IPS-NIHi11 (cell line): ENCODE measurements around the gene SLC27A4.

ENCODE experiments used
- DNase-seq: peaks from one replicate; pipeline ENCODE4 v3.0.0; 2012; ENCODE audit warnings: mixed read lengths, low spot score

The SLC27A4 gene

DNA sequence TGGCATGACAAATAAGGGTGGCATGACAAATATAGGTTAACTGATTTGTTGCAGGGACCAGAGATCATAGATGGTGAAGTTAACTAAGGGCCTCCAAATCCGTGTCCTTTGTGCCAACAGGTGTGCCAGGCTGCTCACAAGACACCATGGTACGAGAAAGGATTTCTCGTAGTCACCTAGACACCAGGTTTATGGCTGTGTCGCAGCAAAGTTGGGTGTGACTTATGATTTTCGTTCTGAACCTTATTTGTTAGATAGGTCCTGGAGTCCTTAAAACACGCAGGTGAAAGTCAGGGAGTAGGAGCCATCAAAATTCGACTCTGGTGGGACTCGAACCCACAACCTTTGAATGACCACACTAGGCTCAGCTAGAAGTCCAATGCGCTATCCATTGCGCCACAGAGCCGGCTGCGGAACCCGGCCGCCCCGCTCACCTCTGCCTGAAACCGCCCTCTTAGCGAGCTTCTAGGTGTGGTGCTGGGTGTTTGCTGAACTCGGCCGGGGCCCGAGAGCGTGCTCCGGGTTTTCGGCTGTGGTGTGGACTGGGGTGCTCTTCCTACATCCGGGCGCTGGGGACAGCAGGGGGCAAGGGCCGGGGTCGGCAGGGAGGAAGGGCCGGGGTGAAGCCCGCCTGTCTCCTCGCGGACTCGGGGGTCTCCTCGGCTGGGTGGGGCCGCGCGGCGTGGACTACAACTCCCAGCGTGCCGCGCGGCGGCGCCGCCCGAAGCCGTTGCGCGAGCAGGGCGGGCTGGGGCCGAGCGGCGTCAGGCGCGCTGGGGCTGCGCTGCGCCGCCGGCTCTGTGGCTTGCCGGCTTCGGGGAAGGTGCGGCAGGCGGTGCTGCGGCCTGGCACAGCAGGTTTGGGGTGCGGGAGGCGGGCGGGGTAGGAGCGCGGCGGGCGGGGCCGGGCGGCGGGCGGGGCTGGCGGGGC is at the start of gene SLC27A4:
TSS of gene SLC27A4 (plus strand) at position 767 of the 930 bp plus-strand sequence. CDS start 2,606 bp downstream, outside the sequence.
- peak; percentile 95 for DNase-seq

GRCh38 chr9:128292009-128292408 is 48.3 kb upstream of the SLC27A4 start:
- no peak for DNase-seq

DNA sequence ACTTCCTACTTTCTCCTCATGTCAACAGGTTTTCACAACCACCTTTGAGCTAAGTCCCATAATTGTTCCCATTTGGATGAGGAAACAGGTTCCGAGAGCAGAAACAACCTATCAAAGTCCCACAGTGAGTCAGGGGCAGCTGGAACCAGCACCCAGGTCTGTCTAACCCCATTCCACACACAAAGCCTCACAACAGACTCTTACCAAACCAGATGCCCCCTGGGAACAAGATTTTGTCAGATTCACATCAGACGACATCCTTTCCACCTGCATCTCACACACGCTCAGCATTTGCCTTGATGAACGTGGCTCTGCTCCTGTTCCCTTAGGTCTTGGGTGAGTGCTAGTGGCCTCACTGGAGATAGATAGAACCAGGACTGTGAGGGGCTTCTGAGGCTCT is 47.2 kb upstream of the SLC27A4 start:
- no peak for DNase-seq

- DNase-seq, result no peak
Observed at GRCh38 chr9:128294142-128294541, 46.2 kb upstream of the SLC27A4 start.

DNA sequence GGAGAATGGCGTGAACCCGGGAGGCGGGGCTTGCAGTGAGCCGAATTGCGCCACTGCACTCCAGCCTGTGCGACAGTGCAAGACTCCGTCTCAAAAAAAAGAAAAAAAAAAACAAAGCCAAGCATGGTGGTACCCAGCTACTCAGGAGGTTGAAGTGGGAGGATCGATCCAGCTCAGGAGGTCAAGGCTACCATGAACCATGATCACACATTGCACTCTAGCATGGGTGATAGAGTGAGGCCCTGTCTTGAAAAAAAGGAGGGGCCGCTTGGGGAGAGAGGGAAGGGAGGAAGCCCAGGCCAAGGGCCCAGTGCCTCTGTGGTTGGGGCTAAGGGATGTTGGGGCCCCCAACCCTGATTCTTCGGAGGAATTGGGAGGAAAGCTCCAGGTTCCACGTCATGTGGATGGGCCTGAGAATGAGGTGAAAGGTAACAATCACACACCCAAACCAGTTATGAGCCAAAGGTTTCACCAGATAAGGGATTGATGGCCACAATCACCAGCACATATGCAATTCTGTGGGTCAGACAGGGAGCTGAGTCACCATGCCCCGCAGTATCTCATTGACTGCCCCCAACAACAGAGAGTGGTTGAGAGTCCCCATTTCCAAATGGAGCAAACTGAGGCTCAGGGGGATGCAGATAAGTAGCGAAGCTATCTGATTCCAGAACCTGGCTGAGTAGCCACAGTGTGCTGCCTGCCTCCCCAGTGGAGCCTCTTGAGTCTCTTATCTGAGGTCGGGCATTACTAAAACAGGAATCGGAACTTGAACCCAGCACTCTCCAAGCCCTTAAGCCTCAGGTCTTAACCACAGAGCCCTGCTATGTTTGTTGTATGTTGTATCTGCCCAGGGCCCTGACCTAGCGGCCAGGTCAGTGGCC is 43.7 kb upstream of the SLC27A4 start:
- DNase-seq, result no peak

DNA sequence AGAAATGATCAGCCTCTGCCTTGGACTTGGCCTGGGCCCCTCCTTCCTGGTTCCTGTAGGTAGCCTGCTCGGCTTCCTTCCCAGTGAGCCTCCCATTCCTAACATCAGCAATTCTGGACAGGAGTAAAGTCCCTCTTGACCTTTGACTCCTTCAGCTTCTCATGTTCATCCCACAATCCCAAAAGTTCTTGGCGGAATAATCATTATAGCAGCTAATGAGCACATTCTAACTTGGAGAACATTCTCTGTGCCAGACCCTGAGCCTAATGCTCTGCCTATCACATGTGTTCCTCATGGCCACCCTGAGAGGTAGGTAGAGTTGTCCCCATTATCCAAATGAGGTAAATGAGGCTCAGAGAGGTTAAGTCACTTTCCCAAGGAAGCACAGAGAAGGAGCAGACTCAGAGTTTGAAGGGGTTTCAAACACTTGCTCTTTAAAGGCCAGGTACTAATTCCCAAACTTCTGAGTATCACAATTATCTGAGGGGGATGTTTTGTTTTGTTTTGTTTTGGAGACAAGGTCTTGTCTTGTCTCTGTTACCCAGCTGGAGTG is 43.0 kb upstream of the SLC27A4 start:
- no peak for DNase-seq

GRCh38 chr9:128298535-128299482 is 41.5 kb upstream of the SLC27A4 start:
- DNase-seq, result no peak

GRCh38 chr9:128304136-128304970 is 36.0 kb upstream of the SLC27A4 start:
- DNase-seq, result no peak

DNA sequence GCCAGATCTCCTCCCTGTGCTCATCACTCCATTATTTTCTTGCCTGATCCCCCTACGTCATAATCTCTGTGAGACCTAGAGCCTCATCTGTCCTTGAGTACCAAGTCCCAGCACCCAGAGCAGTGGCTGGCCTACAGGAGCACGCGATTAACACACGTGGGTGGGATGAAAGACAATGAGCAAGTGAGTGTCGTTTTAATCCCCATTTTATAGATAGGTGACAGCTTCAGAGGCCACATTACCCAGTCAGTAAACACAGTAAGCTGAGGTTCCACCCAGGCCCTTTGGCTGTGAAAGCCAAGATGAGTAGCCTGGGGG is 35.4 kb upstream of the SLC27A4 start:
- no peak for DNase-seq

GRCh38 chr9:128309551-128309950 is 30.8 kb upstream of the SLC27A4 start:
- DNase-seq, result no peak

GRCh38 chr9:128310461-128310860 is 29.9 kb upstream of the SLC27A4 start:
- DNase-seq, result no peak

GRCh38 chr9:128314697-128315096 is 25.6 kb upstream of the SLC27A4 start:
- no peak for DNase-seq

GRCh38 chr9:128316421-128316820 is 23.9 kb upstream of the SLC27A4 start:
- DNase-seq, result no peak

- no peak for DNase-seq
Observed at GRCh38 chr9:128317629-128318028, 22.7 kb upstream of the SLC27A4 start.

- no peak for DNase-seq
Observed at GRCh38 chr9:128321343-128321742, 19.0 kb upstream of the SLC27A4 start.

- DNase-seq, result no peak
Observed at GRCh38 chr9:128321879-128322403, 18.4 kb upstream of the SLC27A4 start.

DNA sequence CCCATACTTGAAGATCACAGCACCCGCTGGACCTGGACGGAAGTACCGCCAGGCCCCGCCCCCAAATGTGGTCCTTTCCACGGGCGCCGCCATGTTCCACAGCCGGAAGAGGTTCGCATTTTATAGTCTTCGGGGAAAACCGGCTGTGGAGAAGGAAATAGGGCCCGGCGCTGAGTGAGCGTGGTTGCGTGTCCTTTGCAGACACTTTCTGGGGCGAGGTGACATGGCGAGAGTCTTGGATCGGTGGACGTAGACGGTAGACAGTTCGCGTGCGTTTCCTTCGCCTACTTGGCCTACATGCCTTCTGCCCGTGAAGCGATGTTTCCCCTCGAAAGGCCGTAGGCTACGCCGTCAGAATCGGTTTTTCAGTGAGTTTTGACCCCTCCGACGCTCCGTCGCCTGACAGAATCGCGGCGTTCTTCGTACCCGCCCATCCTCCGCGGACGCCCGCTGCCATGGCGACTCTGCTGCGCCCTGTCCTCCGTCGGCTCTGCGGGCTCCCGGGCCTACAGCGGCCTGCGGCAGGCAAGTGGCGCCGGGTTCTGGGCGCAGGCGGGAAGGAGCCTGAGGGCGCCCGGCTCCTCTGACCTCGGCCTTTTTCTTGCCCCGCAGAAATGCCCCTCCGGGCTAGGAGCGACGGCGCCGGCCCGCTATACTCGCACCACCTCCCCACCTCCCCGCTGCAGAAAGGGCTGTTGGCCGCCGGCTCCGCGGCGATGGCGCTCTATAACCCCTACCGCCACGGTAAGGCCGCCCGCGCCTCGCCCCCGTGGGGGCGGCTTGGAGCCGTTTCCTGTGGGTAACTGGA is 17.7 kb upstream of the SLC27A4 start, which contains the start of the genes COQ4 and TRUB2:
TSS of gene COQ4 (plus strand) at position 436 of the 808 bp plus-strand sequence. CDS start at position 456, 20 bp downstream.
TSS of gene TRUB2 (minus strand) at position 44 of the 808 bp plus-strand sequence. CDS start at position 5, 39 bp downstream.
- peak; percentile 95 for DNase-seq

GRCh38 chr9:128323212-128323730 is 17.1 kb upstream of the SLC27A4 start:
- DNase-seq, result no peak

DNA sequence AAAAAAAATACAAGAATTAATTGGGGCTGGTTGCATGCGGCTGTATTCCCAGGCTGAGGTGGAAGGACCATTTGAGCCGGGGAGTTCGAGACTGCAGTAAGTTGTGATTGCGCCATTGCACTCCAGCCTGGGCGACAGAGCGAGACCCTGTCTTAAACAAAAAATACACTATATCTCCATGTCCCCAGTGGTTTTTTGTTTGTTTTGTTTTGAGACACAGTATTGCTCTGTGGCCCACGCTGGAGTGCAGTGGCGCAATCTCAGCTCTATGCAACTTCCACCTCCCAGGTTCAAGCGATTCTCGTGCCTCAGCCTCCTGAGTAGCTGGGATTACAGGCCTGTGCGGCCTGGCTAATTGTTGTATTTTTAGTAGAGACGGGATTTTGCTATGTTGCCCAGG is 16.5 kb upstream of the SLC27A4 start:
- no peak for DNase-seq
